Measurements from ENCODE around the gene MAF.

MAF gene

DNA sequence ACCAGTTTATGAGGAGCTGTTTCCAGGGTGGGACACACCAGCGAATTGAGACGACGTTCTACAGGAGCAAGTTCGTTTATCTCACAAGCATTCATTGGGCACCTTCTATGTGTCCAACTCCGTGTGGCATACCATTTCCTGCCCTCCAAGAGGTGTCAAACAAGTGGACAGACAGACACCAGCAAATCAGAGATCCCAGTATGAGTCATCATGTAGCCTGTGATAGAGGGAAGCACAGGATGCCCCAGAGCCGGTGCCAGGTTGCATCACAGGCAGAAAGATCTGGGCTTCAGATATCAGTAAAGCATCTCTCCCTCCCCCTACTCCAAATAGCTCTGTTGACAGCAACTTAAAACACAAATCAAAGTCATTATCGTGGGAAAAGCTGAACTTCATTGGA is 31.8 kb upstream of the MAF start:
- Histone ChIP-seq H3K4me1 (ENCODE audit: insufficient read depth, low read length) (no peaks in the 10 kb centered on the region), H3K27me3 (ENCODE audit: insufficient read depth, low read length) (no peaks in the 10 kb centered on the region), H3K4me3 (ENCODE audit: low read length) (no peak overlapping the region), H3K9me3 (ENCODE audit: insufficient read depth, low read depth, low read length) (no peaks in the 10 kb centered on the region), H3K36me3 (ENCODE audit: insufficient read depth, low read depth, low read length) (no peaks in the 10 kb centered on the region), H3K27ac (ENCODE audit: low read length) (no peak overlapping the region), H3K9ac (ENCODE audit: low read depth, low read length) (no peak overlapping the region)

DNA sequence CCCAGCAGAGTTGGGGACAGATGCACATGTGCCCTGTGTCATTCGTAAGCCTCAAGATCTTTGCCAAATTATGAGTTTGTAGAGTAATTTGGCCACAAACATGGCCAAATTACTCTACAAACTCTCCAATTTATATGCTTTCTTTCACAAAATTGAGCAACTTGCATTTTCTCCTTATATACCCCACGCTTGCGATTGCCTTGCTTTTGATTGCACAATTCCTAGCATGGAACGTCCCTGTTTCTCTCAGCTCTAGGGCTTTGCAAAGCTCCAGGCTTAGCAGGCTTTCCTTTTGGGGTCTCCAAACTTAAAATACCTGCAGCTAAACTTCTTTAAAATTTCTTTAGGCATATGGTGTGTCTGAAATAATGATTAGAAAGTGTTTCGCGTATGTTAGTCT is 28.5 kb upstream of the MAF start:
- Histone ChIP-seq H3K36me3 (ENCODE audit: insufficient read depth, low read depth, low read length) (no peaks in the 10 kb centered on the region), H3K9me3 (ENCODE audit: insufficient read depth, low read depth, low read length) (no peaks in the 10 kb centered on the region)

DNA sequence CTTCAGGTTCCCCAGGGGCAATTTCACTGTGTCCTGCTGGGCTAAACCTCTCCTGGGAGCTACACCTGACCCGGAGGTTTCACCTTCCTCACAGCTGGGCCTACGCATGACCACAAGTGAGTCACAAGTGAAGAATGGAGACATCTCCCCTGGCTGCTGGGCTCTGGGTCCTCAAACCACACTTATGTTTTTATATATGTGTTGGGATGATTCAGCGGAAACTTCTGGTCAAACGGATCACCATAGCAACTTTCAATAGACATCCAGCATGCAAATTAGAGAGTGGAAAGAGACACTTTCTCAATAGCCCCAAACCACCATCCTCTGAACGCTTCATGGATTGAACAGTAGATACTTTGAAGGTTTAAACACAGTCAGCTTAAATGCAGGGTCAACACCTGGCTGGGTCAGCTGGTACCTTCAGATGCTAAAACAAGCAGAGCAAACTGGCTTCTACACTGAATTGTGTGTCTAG is 28.0 kb upstream of the MAF start:
- H3K27ac ChIP-seq (ENCODE audit: low read length) = no peak overlapping the region
- no peaks in the 10 kb centered on the region for H3K4me1 ChIP-seq (ENCODE audit: insufficient read depth, low read length)
- H3K36me3 ChIP-seq (ENCODE audit: insufficient read depth, low read depth, low read length) = no peaks in the 10 kb centered on the region
- H3K27me3 ChIP-seq (ENCODE audit: insufficient read depth, low read length) = no peaks in the 10 kb centered on the region
- no peaks in the 10 kb centered on the region for H3K9me3 ChIP-seq (ENCODE audit: insufficient read depth, low read depth, low read length)
- H3K9ac ChIP-seq (ENCODE audit: low read depth, low read length) = no peak overlapping the region
- no peak overlapping the region for H3K4me3 ChIP-seq (ENCODE audit: low read length)

More for the DNA sequence above, 28.5 kb upstream of the MAF start:
- Histone ChIP-seq H3K9ac (ENCODE audit: low read depth, low read length) (no peak overlapping the region), H3K4me1 (ENCODE audit: insufficient read depth, low read length) (no peaks in the 10 kb centered on the region), H3K4me3 (ENCODE audit: low read length) (no peak overlapping the region), H3K27ac (ENCODE audit: low read length) (no peak overlapping the region), H3K27me3 (ENCODE audit: insufficient read depth, low read length) (no peaks in the 10 kb centered on the region)

DNA sequence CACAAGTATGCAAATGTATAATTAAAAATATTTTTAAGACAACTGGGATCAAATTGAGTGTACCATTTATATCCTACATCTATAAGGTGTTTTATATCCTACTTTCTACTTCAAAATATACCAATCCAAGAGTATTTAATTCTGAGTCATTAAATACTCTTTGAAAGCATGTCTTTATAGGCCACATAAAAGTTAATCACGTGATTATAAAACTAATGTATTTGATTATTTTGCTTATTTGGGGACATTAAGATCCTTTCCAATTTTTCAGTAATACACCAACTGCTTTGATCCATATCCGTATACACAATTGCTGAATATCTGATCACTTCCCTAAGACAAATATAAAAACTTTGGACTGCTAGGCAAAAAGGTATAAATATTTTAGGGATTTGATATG is 26.6 kb upstream of the MAF start:
- no peak overlapping the region for H3K9ac ChIP-seq (ENCODE audit: low read depth, low read length)
- no peaks in the 10 kb centered on the region for H3K4me1 ChIP-seq (ENCODE audit: insufficient read depth, low read length)
- no peaks in the 10 kb centered on the region for H3K27me3 ChIP-seq (ENCODE audit: insufficient read depth, low read length)

DNA sequence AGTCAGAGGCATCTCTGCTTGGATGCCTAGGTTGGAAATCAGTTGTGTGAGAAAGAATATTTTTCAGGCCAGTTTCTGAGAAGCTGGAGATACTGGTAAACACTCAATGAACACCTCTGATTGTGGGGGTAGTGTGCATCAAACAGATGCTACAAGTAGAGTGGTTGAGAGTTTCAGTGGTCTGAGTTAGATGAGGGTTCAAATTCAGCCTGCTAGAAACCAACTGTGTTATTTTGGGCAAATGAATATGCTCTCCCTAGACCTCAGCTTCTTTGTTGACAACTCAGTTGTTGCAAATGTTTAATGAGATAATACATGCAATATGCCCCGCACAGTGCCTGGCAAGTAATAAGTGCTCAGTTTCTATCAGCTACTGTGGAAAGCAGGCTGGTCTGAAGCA is 25.2 kb upstream of the MAF start:
- Histone ChIP-seq H3K27ac (ENCODE audit: low read length) (no peak overlapping the region), H3K4me1 (ENCODE audit: insufficient read depth, low read length) (no peaks in the 10 kb centered on the region), H3K4me3 (ENCODE audit: low read length) (no peak overlapping the region), H3K9ac (ENCODE audit: low read depth, low read length) (no peak overlapping the region), H3K27me3 (ENCODE audit: insufficient read depth, low read length) (no peaks in the 10 kb centered on the region), H3K36me3 (ENCODE audit: insufficient read depth, low read depth, low read length) (no peaks in the 10 kb centered on the region), H3K9me3 (ENCODE audit: insufficient read depth, low read depth, low read length) (no peaks in the 10 kb centered on the region)

More for the DNA sequence above, 26.6 kb upstream of the MAF start:
- Histone ChIP-seq H3K4me3 (ENCODE audit: low read length) (no peak overlapping the region), H3K27ac (ENCODE audit: low read length) (no peak overlapping the region), H3K36me3 (ENCODE audit: insufficient read depth, low read depth, low read length) (no peaks in the 10 kb centered on the region), H3K9me3 (ENCODE audit: insufficient read depth, low read depth, low read length) (no peaks in the 10 kb centered on the region)

DNA sequence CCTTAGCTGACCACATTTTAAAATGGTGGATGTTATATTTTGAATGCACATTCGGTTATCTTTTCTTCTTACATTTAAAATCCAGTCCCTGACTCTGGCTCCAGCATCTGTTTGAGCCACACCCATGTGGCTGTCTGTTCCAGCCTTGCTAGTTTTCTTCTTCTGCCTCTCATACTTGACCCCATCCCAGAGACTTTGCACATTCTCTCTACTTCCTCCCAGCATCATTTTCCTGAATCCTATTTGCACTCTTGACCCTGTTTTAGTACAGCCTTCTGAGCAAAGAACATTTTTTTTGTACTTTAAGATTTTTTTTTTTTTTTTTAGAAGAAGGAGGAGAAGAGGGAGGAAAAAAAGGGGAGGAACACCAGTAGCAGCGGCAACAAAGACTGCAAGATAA is 23.3 kb upstream of the MAF start:
- H3K9ac ChIP-seq (ENCODE audit: low read depth, low read length) = no peak overlapping the region
- no peaks in the 10 kb centered on the region for H3K36me3 ChIP-seq (ENCODE audit: insufficient read depth, low read depth, low read length)
- no peaks in the 10 kb centered on the region for H3K4me1 ChIP-seq (ENCODE audit: insufficient read depth, low read length)
- H3K9me3 ChIP-seq (ENCODE audit: insufficient read depth, low read depth, low read length) = no peaks in the 10 kb centered on the region
- H3K27ac ChIP-seq (ENCODE audit: low read length) = no peak overlapping the region
- H3K27me3 ChIP-seq (ENCODE audit: insufficient read depth, low read length) = no peaks in the 10 kb centered on the region
- no peak overlapping the region for H3K4me3 ChIP-seq (ENCODE audit: low read length)

DNA sequence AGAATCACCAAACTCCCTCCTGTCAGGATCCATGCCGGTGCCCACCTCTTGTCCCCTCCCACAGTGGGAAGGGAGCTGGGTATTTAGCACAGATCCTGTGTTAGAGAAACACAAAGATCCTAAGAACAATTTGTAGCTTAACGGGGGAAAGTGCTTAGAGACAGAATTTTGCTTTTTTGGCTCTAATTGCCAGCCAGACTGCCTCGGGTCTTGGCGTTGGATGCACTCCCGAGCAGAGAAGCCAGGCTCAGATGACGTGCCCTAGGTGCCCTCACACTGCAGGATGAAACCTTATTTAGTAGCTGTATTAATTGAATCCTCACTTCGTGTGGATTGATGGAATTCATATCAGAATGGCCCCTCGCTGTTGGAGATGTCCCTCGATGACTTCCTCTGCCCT is 22.5 kb upstream of the MAF start:
- H3K27ac ChIP-seq (ENCODE audit: low read length) = no peak overlapping the region
- H3K36me3 ChIP-seq (ENCODE audit: insufficient read depth, low read depth, low read length) = no peaks in the 10 kb centered on the region
- H3K4me3 ChIP-seq (ENCODE audit: low read length) = no peak overlapping the region
- H3K9ac ChIP-seq (ENCODE audit: low read depth, low read length) = no peak overlapping the region
- H3K9me3 ChIP-seq (ENCODE audit: insufficient read depth, low read depth, low read length) = no peaks in the 10 kb centered on the region
- no peaks in the 10 kb centered on the region for H3K4me1 ChIP-seq (ENCODE audit: insufficient read depth, low read length)
- no peaks in the 10 kb centered on the region for H3K27me3 ChIP-seq (ENCODE audit: insufficient read depth, low read length)

DNA sequence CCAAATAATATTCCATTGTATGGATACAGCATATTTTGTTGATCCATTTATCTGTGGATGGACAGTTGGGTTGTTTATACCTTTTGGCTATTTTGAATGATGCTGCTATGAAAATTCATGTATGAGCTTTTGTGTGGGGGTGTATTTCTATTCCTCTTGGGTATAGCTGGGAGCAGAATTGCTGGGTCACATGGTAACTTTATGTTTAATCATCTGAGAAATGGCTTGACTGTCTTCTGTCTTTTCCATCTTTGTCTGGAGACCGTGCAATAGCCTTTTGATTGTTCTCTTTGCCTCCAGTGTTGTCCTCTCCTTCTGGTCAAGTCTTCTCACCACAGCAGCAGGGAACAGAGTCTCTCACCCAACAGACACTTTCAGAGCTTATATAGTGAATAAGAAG is 20.5 kb upstream of the MAF start:
- Histone ChIP-seq H3K36me3 (ENCODE audit: insufficient read depth, low read depth, low read length) (no peaks in the 10 kb centered on the region), H3K9ac (ENCODE audit: low read depth, low read length) (no peak overlapping the region), H3K9me3 (ENCODE audit: insufficient read depth, low read depth, low read length) (no peaks in the 10 kb centered on the region), H3K4me3 (ENCODE audit: low read length) (no peak overlapping the region), H3K4me1 (ENCODE audit: insufficient read depth, low read length) (no peaks in the 10 kb centered on the region), H3K27me3 (ENCODE audit: insufficient read depth, low read length) (no peaks in the 10 kb centered on the region), H3K27ac (ENCODE audit: low read length) (no peak overlapping the region)

DNA sequence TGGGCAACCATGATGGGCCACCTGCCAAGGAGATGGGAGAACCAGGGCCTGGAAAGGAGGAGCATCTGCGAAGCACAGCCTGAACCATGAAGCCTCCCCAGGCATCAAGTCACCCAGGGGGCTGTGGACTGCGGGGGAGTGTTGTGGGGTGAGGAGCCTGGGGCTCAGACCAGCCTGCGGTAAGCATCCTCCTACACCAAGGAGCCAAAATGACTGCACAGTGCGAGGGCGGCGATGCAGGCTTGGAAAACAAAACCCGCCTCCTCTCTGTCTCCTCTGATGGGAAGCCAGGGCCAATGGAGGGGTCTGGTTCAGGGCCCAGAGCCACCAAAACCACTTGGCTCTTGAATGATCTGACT is 18.1 kb upstream of the MAF start:
- H3K36me3 ChIP-seq (ENCODE audit: insufficient read depth, low read depth, low read length) = no peaks in the 10 kb centered on the region
- H3K9me3 ChIP-seq (ENCODE audit: insufficient read depth, low read depth, low read length) = no peaks in the 10 kb centered on the region
- H3K4me3 ChIP-seq (ENCODE audit: low read length) = no peak overlapping the region
- no peak overlapping the region for H3K9ac ChIP-seq (ENCODE audit: low read depth, low read length)
- H3K27ac ChIP-seq (ENCODE audit: low read length) = no peak overlapping the region
- no peaks in the 10 kb centered on the region for H3K4me1 ChIP-seq (ENCODE audit: insufficient read depth, low read length)
- H3K27me3 ChIP-seq (ENCODE audit: insufficient read depth, low read length) = no peaks in the 10 kb centered on the region

DNA sequence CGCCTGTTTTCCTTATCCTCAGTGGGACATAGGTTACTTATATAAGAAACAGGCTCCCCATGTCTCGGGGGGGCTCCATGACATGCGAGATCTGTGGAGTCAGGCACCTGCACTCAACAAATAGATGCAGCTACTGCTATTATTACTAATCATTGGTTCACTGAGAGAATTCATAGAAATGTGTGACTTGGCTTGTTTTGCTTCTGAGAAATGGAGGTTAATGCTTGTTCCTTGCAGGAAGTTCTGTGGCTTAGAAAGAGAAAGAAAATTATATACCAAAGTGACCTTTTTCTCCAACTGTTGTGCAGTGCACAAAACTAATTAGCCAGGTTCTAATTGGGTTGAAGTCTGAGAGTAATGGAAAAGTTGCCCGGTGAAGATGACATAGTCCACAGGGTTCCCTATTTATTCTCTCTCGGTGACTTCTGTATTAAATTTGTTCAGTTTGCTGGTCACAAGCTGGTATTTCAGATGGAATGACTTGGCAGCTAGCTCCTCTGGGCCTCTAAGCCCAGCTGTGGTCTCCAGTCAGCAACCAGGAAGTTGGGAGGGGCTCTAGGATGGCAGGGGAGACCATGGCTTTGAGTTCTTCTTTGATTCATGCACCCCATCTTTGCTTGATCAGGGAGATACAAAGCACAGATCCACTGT is 17.6 kb upstream of the MAF start:
- Histone ChIP-seq H3K9me3 (ENCODE audit: insufficient read depth, low read depth, low read length) (no peaks in the 10 kb centered on the region), H3K36me3 (ENCODE audit: insufficient read depth, low read depth, low read length) (no peaks in the 10 kb centered on the region), H3K4me1 (ENCODE audit: insufficient read depth, low read length) (no peaks in the 10 kb centered on the region), H3K27me3 (ENCODE audit: insufficient read depth, low read length) (no peaks in the 10 kb centered on the region), H3K4me3 (ENCODE audit: low read length) (no peak overlapping the region), H3K9ac (ENCODE audit: low read depth, low read length) (no peak overlapping the region), H3K27ac (ENCODE audit: low read length) (no peak overlapping the region)

DNA sequence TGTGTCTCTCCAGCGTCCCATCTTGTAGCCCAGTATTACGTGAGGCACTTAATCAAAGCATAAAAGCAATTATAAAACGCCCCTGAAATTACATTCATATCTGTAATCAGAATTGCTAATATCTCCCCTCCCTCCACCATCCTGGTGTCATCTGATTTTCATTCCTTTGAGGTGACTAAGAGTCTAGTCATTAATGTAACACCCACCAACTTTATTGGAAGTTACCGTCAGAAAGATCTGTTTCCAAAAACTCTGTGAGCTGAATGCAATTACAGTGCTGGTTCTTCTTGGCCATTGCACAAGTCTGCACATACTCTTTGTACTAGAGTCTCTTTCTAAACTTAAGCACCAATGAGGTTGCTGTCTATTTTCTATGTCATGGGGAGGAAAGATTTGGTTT is 12.5 kb upstream of the MAF start:
- Histone ChIP-seq H3K4me3 (ENCODE audit: low read length) (no peak overlapping the region), H3K9ac (ENCODE audit: low read depth, low read length) (no peak overlapping the region), H3K27me3 (ENCODE audit: insufficient read depth, low read length) (no peaks in the 10 kb centered on the region), H3K9me3 (ENCODE audit: insufficient read depth, low read depth, low read length) (no peaks in the 10 kb centered on the region), H3K4me1 (ENCODE audit: insufficient read depth, low read length) (no peaks in the 10 kb centered on the region), H3K36me3 (ENCODE audit: insufficient read depth, low read depth, low read length) (no peaks in the 10 kb centered on the region), H3K27ac (ENCODE audit: low read length) (no peak overlapping the region)

DNA sequence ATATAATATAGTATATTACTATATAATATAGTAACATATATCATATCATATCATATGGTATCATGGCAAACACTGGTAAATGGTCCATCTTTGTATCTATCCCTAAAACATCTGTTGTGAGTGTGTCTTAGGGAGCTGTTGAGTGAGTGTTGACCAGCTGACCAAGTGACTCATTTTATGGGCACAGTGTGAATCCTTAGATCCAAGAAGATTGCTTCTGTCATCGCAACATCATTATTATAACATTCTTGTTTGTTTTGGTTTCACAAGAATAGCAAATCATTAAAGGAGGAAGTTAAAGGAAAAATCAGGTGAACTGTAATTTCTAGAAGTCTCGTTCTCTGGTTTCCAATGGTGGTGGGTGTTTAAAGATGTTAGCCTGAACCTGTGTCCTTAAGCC is 11.7 kb upstream of the MAF start:
- no peak overlapping the region for H3K27ac ChIP-seq (ENCODE audit: low read length)
- H3K9ac ChIP-seq (ENCODE audit: low read depth, low read length) = no peak overlapping the region
- no peaks in the 10 kb centered on the region for H3K4me1 ChIP-seq (ENCODE audit: insufficient read depth, low read length)
- no peaks in the 10 kb centered on the region for H3K27me3 ChIP-seq (ENCODE audit: insufficient read depth, low read length)
- H3K9me3 ChIP-seq (ENCODE audit: insufficient read depth, low read depth, low read length) = no peaks in the 10 kb centered on the region
- no peak overlapping the region for H3K4me3 ChIP-seq (ENCODE audit: low read length)
- no peaks in the 10 kb centered on the region for H3K36me3 ChIP-seq (ENCODE audit: insufficient read depth, low read depth, low read length)

Measured in iPS-20b (cell line).